ENCODE data around the gene PGC. TPM values are rescaled to one million over a fixed set of nuclear protein-coding genes. Genes with fewer than 3 reads are reported as not detected.

PGC gene
- total and polyA plus RNA-seq, 12 donors: 0.58 to 2.0 TPM; not detected in 10

DNA sequence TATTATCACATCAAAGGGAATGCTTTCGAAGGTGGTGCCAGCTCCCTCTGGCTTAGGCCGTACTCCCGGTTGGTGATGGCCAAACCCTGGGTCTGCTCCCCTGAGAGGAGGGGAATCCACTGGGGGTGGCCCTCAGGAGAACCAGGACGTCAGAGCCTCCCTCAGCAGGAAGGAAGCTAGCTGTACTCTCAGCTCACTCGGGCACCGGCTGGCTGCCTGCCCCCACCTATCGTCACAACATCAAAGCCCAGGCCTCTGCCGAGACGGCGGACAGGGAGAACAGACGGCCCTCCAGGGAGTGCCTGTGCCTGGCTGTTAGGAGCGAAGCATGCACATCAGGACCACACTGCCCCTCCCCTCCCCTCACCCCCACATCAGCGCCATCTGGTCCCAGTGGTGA, 9.2 kb upstream of the PGC start:
- intact Hi-C loops (cut with DNase I): no loop called here
- Histone ChIP-seq H3K36me3 (no peaks in the 10 kb centered on the region), H3K9me3 (no peaks in the 10 kb centered on the region), H3K4me1 (no peaks in the 10 kb centered on the region), H3K27me3 (no peaks in the 10 kb centered on the region), H3K27ac (no peak overlapping the region), H3K4me3 (no peak overlapping the region)
- no peak for TF ChIP-seq CTCF (IDR thresholded peaks at IDR 0.05)
- ATAC-seq (no peak), DNase-seq (no peak)
- 58 to 64% methylated on average over 13 of the region's 13 CpGs for WGBS, 2 donors

DNA sequence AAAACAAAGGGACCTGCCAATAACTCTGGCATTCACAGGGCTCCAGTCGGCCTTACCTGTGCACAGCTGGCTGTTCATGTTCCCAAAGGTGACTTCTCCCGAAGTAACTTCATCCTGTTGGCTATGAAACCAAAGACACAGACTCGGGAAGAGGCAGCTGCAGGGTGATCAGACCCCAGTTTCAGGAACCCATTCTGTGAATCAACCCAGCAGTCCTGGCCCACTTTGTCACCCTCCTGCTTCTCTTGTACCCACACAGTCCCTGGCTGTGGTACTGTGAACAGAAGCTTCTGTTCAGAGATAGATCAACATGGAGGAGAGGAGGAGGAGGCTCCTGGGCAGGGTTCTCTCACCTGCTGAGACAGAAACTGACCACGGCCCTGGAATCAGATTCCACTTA, 8.7 kb upstream of the PGC start:
- intact Hi-C loops (cut with DNase I): no loop called here
- WGBS, 2 donors: 84 to 88% methylated on average over 4 of the region's 4 CpGs
- no peak for TF ChIP-seq CTCF (IDR thresholded peaks at IDR 0.05)
- Histone ChIP-seq H3K4me3 (no peak overlapping the region), H3K36me3 (no peaks in the 10 kb centered on the region), H3K4me1 (no peaks in the 10 kb centered on the region), H3K27ac (no peak overlapping the region), H3K9me3 (no peaks in the 10 kb centered on the region), H3K27me3 (no peaks in the 10 kb centered on the region)
- no peak for DNase-seq
- ATAC-seq: no peak

DNA sequence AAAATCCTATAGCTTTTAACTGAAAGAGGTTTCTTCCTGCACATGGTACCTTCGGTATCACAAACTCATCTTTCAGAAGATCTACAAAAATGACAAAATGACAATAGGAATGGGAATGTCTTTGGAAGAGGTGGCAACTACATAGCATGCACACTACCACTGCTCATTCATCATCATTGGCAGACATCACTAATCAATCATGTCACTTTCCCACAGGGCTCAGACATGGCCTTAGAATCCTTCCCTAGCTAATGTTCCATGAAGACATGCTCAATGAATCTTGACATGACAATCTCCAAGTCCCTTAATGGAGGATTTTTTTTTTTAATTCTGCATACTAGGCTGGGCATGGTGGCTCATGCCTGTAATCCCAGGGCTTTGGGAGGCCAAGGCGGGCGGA, 3.2 kb upstream of the PGC start:
- 94 to 100% methylated on average over 3 of the region's 3 CpGs for WGBS, 2 donors
- Histone ChIP-seq H3K27ac (no peak overlapping the region), H3K36me3 (no peaks in the 10 kb centered on the region), H3K4me1 (no peaks in the 10 kb centered on the region), H3K27me3 (no peaks in the 10 kb centered on the region), H3K4me3 (no peak overlapping the region), H3K9me3 (no peaks in the 10 kb centered on the region)
- no peak for DNase-seq
- TF ChIP-seq CTCF (IDR thresholded peaks at IDR 0.05): no peak
- intact Hi-C loops (cut with DNase I): no loop called here
- no peak for ATAC-seq

- ATAC-seq (no peak), DNase-seq (no peak)
- H3K36me3 ChIP-seq: no peaks in the 10 kb centered on the region
- no peak overlapping the region for H3K27ac ChIP-seq
- intact Hi-C loops (cut with DNase I): no loop called here
- no peaks in the 10 kb centered on the region for H3K9me3 ChIP-seq
- no peak overlapping the region for H3K4me3 ChIP-seq
- no peaks in the 10 kb centered on the region for H3K4me1 ChIP-seq
- 67 to 85% methylated on average over 3 of the region's 3 CpGs for WGBS, 2 donors
- no peaks in the 10 kb centered on the region for H3K27me3 ChIP-seq
- TF ChIP-seq CTCF (IDR thresholded peaks at IDR 0.05): no peak
These were observed 1.3 kb upstream of the PGC start for GRCh38 chr6:41748542-41748941.

DNA sequence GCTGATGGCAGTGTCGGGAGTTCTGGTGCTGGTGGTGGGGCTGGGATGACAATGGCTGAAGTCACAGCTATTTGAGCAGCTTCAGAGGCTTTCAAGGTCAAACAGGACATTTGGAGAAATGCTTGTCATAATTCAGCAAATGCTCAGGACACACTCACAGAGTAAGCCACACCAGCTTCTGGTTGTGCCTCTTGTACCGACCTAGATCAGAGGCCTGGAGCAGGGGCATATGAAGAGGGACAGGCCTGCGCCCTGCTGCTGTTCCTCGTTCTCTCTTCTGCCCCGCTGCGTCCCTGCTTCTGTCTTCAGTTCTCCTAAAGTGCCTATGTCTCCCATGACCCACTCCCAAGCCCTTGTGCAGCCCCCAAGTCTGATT, 893 bp upstream of the PGC start:
- ATAC-seq: no peak
- no peak for TF ChIP-seq CTCF (IDR thresholded peaks at IDR 0.05)
- no peaks in the 10 kb centered on the region for H3K36me3 ChIP-seq
- DNase-seq: no peak
- intact Hi-C loops (cut with DNase I): no loop called here
- H3K27me3 ChIP-seq: no peaks in the 10 kb centered on the region
- H3K27ac ChIP-seq: no peak overlapping the region
- WGBS, 2 donors: 89 to 94% methylated on average over 6 of the region's 6 CpGs
- H3K4me3 ChIP-seq: no peak overlapping the region
- H3K9me3 ChIP-seq: no peaks in the 10 kb centered on the region
- H3K4me1 ChIP-seq: no peaks in the 10 kb centered on the region
